H9 (cell line): Measurements from ENCODE around the gene GAK. TPM values are rescaled to one million over a fixed set of nuclear protein-coding genes. Genes with fewer than 3 reads are reported as not detected.

ENCODE experiments used
- DNase-seq: peaks from one replicate; pipeline ENCODE4 v3.0.0-alpha.2; 2017
- H2AFZ ChIP-seq: one replicate; pipeline ENCODE4 v1.6.1; 2013; ENCODE audit warnings: mild to moderate bottlenecking, low read length, control low read depth, moderate library complexity
- H2AK5ac ChIP-seq: 2 replicates; pipeline ENCODE4 v1.6.1; 2013; ENCODE audit warnings: low read length, control low read depth, mixed read lengths; ENCODE audit not compliant: insufficient read length
- H2BK120ac ChIP-seq: one replicate; pipeline ENCODE4 v1.6.1; 2013; ENCODE audit warnings: low read depth, mild to moderate bottlenecking, low read length, control low read depth, inconsistent platforms; ENCODE audit not compliant: poor library complexity, severe bottlenecking
- H2BK12ac ChIP-seq: 2 replicates; pipeline ENCODE4 v1.6.1; 2013; ENCODE audit warnings: low read length, control low read depth, mixed read lengths, low read depth; ENCODE audit not compliant: insufficient read length
- H2BK15ac ChIP-seq: 2 replicates; pipeline ENCODE4 v1.6.1; 2013; ENCODE audit warnings: low read depth, low read length, control low read depth
- H2BK20ac ChIP-seq: one replicate; pipeline ENCODE4 v1.6.1; 2013; ENCODE audit warnings: low read depth, mild to moderate bottlenecking, low read length, control low read depth, inconsistent platforms; ENCODE audit not compliant: poor library complexity, severe bottlenecking
- H2BK5ac ChIP-seq: 2 replicates; pipeline ENCODE4 v1.6.1; 2013; ENCODE audit warnings: low read length, control low read depth, mixed read lengths; ENCODE audit not compliant: insufficient read length
- H3K14ac ChIP-seq: 2 replicates; pipeline ENCODE4 v1.6.1; 2013; ENCODE audit warnings: low read length, control low read depth; ENCODE audit not compliant: insufficient read depth
- H3K18ac ChIP-seq: 2 replicates; pipeline ENCODE4 v1.6.1; 2013; ENCODE audit warnings: low read depth, mild to moderate bottlenecking, mixed read lengths, low read length, control low read depth; ENCODE audit not compliant: insufficient read length
- H3K23ac ChIP-seq: 2 replicates; pipeline ENCODE4 v1.6.1; 2013; ENCODE audit warnings: low read length, control low read depth, mixed read lengths, low read depth; ENCODE audit not compliant: insufficient read length
- H3K23me2 ChIP-seq: 2 replicates; pipeline ENCODE4 v1.6.1; 2013; ENCODE audit warnings: low read depth, mild to moderate bottlenecking, mixed read lengths, low read length, control low read depth; ENCODE audit not compliant: insufficient read length, poor library complexity, severe bottlenecking
- H3K27ac ChIP-seq: 2 replicates; pipeline ENCODE4 v1.5.1; 2013; ENCODE audit warnings: low read length, control low read depth, mixed read lengths, low read depth; ENCODE audit not compliant: insufficient read length
- H3K27me3 ChIP-seq: 2 replicates; pipeline ENCODE4 v1.6.1; 2013; ENCODE audit warnings: low read length, control low read depth, inconsistent platforms; ENCODE audit not compliant: insufficient read depth
- H3K4ac ChIP-seq: 2 replicates; pipeline ENCODE4 v1.6.1; 2013; ENCODE audit warnings: low read depth, mild to moderate bottlenecking, control low read depth, inconsistent platforms, low read length, moderate library complexity
- H3K4me1 ChIP-seq: 2 replicates; pipeline ENCODE4 v1.6.1; 2013; ENCODE audit warnings: low read length, control low read depth, inconsistent platforms; ENCODE audit not compliant: insufficient read depth
- H3K4me2 ChIP-seq: 2 replicates; pipeline ENCODE4 v1.6.1; 2013; ENCODE audit warnings: low read length, control low read depth, mixed read lengths; ENCODE audit not compliant: insufficient read length, insufficient read depth
- H3K56ac ChIP-seq: 2 replicates; pipeline ENCODE4 v1.6.1; 2013; ENCODE audit warnings: low read depth, mild to moderate bottlenecking, mixed read lengths, low read length, control low read depth; ENCODE audit not compliant: insufficient read length
- H3K79me1 ChIP-seq: 2 replicates; pipeline ENCODE4 v1.6.1; 2013; ENCODE audit warnings: low read depth, mild to moderate bottlenecking, moderate library complexity, low read length, control low read depth, inconsistent platforms; ENCODE audit not compliant: insufficient read depth, poor library complexity, severe bottlenecking
- H3K79me2 ChIP-seq: 2 replicates; pipeline ENCODE4 v1.6.1; 2013; ENCODE audit warnings: low read length, control low read depth, inconsistent platforms; ENCODE audit not compliant: insufficient read depth
- H3K9ac ChIP-seq: 2 replicates; pipeline ENCODE4 v1.6.1; 2013; ENCODE audit warnings: low read length, control low read depth, mixed read lengths; ENCODE audit not compliant: insufficient read length; ENCODE audit errors: extremely low read depth
- H3K9me3 ChIP-seq: one replicate; pipeline ENCODE4 v1.6.1; 2013; ENCODE audit warnings: low read depth, low read length, inconsistent platforms; ENCODE audit not compliant: control insufficient read depth
- H3T11ph ChIP-seq: one replicate; pipeline ENCODE4 v1.6.1; 2013; ENCODE audit warnings: mild to moderate bottlenecking, low read length, control low read depth, inconsistent platforms
- H4K20me1 ChIP-seq: one replicate; pipeline ENCODE4 v1.6.1; 2013; ENCODE audit not compliant: control insufficient read depth, insufficient read length, insufficient read depth
- H4K5ac ChIP-seq: 2 replicates; pipeline ENCODE4 v1.6.1; 2013; ENCODE audit warnings: low read depth, mild to moderate bottlenecking, mixed read lengths, low read length, control low read depth; ENCODE audit not compliant: insufficient read length
- H4K8ac ChIP-seq: replicated peaks from 2 replicates; pipeline ENCODE4 v1.6.1; 2013; ENCODE audit warnings: low read length, control low read depth, mixed read lengths, low read depth; ENCODE audit not compliant: insufficient read length
- H4K91ac ChIP-seq: 2 replicates; pipeline ENCODE4 v1.6.1; 2013; ENCODE audit warnings: low read depth, mild to moderate bottlenecking, moderate library complexity, mixed read lengths, low read length, control low read depth; ENCODE audit not compliant: insufficient read length
- H3K27ac Mint-ChIP-seq, 3 experiments: 2 replicates in 2 of 3; 3 replicates in 1 of 3; pipeline ENCODE4 v1.8.0; 2020 to 2021; ENCODE audit warnings: mixed read lengths in 3 of 3, mild to moderate bottlenecking in 1 of 3, moderate library complexity in 1 of 3
- H3K27me3 Mint-ChIP-seq: 2 replicates; pipeline ENCODE4 v1.8.0; 2021; ENCODE audit warnings: low read depth, mild to moderate bottlenecking, moderate library complexity, mixed read lengths
- H3K36me3 Mint-ChIP-seq, 3 experiments: 2 replicates in 2 of 3; 3 replicates in 1 of 3; pipeline ENCODE4 v1.8.0; 2020 to 2021; ENCODE audit warnings: low read depth in 3 of 3, mixed read lengths in 3 of 3; ENCODE audit not compliant: insufficient read depth in 1 of 3
- H3K4me1 Mint-ChIP-seq, 2 experiments: 2 replicates each; pipeline ENCODE4 v1.8.0; 2020; ENCODE audit warnings: mixed read lengths in 2 of 2
- H3K4me3 Mint-ChIP-seq, 2 experiments: 2 replicates in 1 of 2; 3 replicates in 1 of 2; pipeline ENCODE4 v1.8.0; 2020 to 2021; ENCODE audit warnings: mild to moderate bottlenecking in 2 of 2, mixed read lengths in 2 of 2, moderate library complexity in 1 of 2
- H3K9me3 Mint-ChIP-seq, 2 experiments: 2 replicates in 1 of 2; 3 replicates in 1 of 2; pipeline ENCODE4 v1.8.0; 2020; ENCODE audit warnings: mild to moderate bottlenecking in 2 of 2, mixed read lengths in 2 of 2, moderate library complexity in 1 of 2
- CTCF ChIP-seq: fragments of 200-600 bp; sonication (generic); conservative IDR thresholded peaks from 3 replicates; pipeline ENCODE4 v1.8.0; 2021; ENCODE audit warnings: antibody characterized with exemption, mild to moderate bottlenecking
- WGBS: extraction: QIAGEN DNeasy Blood & Tissue Kit; methylation state at CpG from one replicate; pipeline ENCODE4 v1.1.7; 2013; ENCODE audit warnings: missing lambda C conversion rate, low lambda C conversion rate, mixed read lengths; ENCODE audit not compliant: insufficient read length; ENCODE audit errors: extremely low coverage; 5-methylcytosine and 5-hydroxymethylcytosine counted together
- total RNA-seq: library from RNA; stranded (reverse); gene quantifications from 2 replicates; pipeline ENCODE4 v1.2.1, GENCODE V29; 2021

GAK gene
- total RNA-seq, 1 experiment from 2014 or later: 80.7 TPM

DNA sequence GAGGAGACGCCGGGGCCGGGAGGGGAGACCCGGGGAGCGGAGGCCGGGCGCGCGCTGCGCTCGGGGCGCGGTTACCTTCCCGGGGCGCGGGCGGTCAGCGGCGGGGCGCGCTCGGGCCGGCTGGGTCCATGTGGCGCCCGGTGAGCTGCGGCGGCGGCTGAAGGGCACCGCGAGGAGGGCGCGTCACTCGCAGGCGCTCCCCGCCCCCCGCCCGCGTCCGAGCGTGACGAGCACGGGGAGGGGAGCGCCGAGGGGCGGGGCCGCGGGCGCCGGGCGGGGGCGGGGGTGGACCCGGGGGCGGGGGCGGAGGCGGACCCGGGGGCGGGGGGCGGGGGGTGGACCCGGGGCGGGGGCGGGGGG, 106.2 kb downstream of the GAK start, which contains the start of gene CPLX1:
Gene CPLX1 (minus strand): TSS at position 159 of the 360 bp plus-strand sequence. CDS start 1,607 bp downstream, outside the sequence.
- no CpG with 5 or more reads among the region's 61 CpGs for WGBS
- Histone ChIP-seq H3K4me1 (no peaks in the 10 kb centered on the region), H2BK12ac (no peak within 1 kb of the TSS), H4K20me1 (no peaks in the 10 kb centered on the region), H2BK120ac (no peak within 1 kb of the TSS), H3K9ac (no peak within 1 kb of the TSS), H3K79me2 (no peaks in the 10 kb centered on the region), H3K4me2 (no peak within 1 kb of the TSS), H2BK5ac (no peak within 1 kb of the TSS), H2AK5ac (no peak within 1 kb of the TSS), H4K91ac (no peak within 1 kb of the TSS), H3K14ac (no peak within 1 kb of the TSS; the same call in 1 of the 2 replicates), H4K5ac (no peak within 1 kb of the TSS), H3K18ac (no peak within 1 kb of the TSS), H3K23me2 (no peaks in the 10 kb centered on the region), H3K27me3 (peaks cover 30% of the 10 kb centered on the region; the same call in 1 of the 2 replicates), H3K4ac (no peak within 1 kb of the TSS), H3K79me1 (no peaks in the 10 kb centered on the region), H3T11ph (no peak within 1 kb of the TSS), H3K9me3 (no peaks in the 10 kb centered on the region), H2BK15ac (no peak within 1 kb of the TSS), H3K23ac (no peak within 1 kb of the TSS), H3K27ac (no peak within 1 kb of the TSS), H2BK20ac (no peak within 1 kb of the TSS), H2AFZ (no peak within 1 kb of the TSS), H4K8ac (no peak within 1 kb of the TSS), H3K56ac (no peak within 1 kb of the TSS)
- H3K27ac Mint-ChIP-seq: no peak within 1 kb of the TSS
- no peaks in the 10 kb centered on the region for H3K36me3 Mint-ChIP-seq
- no peaks in the 10 kb centered on the region for H3K9me3 Mint-ChIP-seq
- H3K27me3 Mint-ChIP-seq: peaks cover 88% of the 10 kb centered on the region
- DNase-seq: no peak
- H3K4me1 Mint-ChIP-seq: peaks cover 2 to 3% of the 10 kb centered on the region in 2 experiments; a peak in 2 of 4 replicates
- H3K4me3 Mint-ChIP-seq: peak within 1 kb of the TSS; percentile 43 to 67
- TF ChIP-seq CTCF: no peak
